GM19023 (cell line): ENCODE data around the gene TMEM269.

Experiments used
- ATAC-seq: cut with Tn5 transposase; IDR thresholded peaks from one replicate; pipeline ENCODE4 v1.9.1; 2021; ENCODE audit warnings: mild to moderate bottlenecking, moderate library complexity; ENCODE audit not compliant: unreplicated experiment

The TMEM269 gene

DNA sequence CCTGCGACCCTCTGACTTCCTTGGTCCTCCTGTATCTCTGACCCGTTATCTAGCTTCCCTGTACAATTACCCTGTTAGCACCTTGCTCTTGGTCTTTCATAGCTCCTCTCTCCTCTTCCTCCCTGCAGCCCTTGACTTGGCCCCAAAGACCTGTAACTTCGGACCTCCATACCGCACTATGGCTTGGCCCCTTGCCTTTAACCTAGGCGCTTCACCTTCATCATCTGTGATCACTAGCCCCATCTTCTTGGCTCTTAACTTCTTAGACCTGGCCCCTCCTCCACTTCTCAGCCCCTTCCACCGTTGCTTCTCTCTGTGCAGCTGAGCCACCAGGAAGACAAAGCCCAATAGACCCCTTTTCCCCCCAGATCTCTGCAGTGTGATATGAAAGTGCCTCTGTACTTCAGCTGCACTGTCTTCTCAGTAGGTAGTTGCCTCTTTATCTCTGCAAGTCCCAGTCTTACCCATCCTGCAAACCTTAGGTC, 62.4 kb downstream of the TMEM269 start:
- no peak for ATAC-seq

DNA sequence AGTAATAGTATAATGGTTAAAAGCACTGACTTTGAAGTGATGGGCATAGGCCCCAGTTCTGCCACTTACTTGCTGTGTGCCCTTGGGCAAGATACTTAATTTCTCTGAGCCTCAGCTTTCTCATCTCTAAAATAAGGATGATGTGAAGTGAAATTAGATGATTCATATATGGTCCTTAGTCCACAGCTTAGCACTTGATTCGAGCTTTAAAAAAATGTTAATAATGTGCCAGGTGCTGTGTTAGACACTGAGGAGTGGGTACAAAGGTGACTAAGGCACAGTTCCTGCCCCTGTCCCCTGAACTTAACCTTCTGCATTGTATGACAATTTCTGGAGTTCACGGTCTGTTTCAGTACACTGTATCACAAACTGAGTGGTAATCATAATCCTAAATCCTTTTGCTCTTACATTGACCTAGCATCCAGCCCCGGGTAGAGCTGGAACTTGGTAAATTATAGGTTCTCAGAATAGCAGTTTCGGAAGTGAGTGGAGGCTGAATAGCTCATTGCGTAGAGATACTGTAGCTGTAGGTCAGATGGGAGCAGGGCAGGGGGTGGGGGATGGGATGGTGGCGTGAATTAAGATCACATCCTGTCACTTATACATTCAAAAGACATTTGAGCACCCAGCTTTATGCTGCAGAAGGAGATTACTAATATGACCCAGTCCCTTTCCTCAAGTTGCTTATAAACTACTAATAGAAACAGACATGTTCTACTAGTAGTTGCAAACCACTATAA, 63.1 kb downstream of the TMEM269 start:
- no peak for ATAC-seq

DNA sequence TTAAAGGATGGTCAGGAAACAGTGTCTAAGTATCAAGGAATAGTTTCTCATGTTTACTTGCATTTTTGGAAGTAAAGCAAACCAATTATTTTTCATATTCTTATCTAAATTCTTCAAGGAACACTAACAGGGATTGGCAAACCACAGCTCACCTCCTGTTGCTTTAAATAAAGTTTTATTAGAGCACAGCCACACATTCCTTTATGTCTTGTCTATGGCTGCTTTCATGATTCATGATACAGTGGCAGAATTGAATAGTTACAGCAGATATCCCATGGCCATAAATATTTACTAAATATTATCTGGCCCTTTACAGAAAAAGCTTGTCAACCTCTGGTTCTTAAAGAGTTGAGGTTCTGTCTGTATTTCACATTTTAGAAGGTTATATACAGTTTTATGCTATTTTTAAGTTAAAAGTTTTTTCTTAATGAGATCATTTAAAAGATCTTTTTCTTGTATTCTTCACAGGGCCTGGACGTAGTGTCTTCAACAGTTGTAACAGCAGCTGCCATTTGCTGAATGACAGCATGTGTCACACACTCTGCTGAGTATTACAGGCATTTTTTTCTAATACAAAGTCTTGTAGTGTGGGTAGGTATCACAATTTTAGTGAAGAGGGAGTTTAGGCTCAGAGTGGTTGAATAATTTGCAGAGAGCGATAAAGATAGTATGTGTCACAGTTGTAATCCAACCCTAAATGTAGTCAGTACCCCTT, 64.2 kb downstream of the TMEM269 start:
- ATAC-seq: no peak

DNA sequence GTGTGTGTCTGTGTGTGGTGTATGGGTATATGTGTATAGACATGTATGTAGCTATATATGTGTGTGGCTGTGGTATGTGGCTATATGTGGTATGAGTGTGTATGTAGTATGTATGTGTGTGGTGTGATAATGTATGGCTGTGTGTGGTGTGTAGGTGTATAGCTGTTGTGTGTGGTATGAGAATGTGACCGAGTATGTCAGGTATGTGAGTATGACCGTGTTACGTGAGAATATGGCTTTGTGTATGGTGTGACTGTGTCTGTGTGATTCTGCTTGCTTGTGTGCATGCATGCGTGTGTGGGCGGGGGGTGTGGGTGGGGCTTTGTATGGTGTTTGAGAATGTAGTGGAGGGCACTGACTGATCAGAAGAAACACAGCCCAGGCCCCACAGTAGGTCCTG, 65.2 kb downstream of the TMEM269 start:
- ATAC-seq: no peak
